Hematopoietic multipotent progenitor cell treated with erythropoietin and hydrocortisone succinate and interleukin-3 and kit ligand, for 6 days (in vitro differentiated cells): ENCODE data around the gene C20orf204.
"Not testable (repeated sequence)": the region's sequence is repeated elsewhere in the genome, so short reads cannot be mapped to it uniquely, and the experiment has no call there.

Source experiments
- DNase-seq: peaks from one replicate; pipeline ENCODE4 v3.0.0-alpha.2; 2015

C20orf204 gene

GRCh38 chr20:64035933-64036345 lies at the start of gene C20orf204:
C20orf204 (plus strand) TSS chr20:64036182; CDS start chr20:64036324, 142 bp downstream.
- no peak for DNase-seq

GRCh38 chr20:64000906-64001305 lies 35.1 kb upstream of the C20orf204 start:
- peak; percentile 9 for DNase-seq

GRCh38 chr20:64001607-64002011 lies 34.4 kb upstream of the C20orf204 start:
- DNase-seq, result no peak

- DNase-seq, result no peak
These were observed 31.8 kb upstream of the C20orf204 start for GRCh38 chr20:64003960-64004725.

- no peak for DNase-seq
These were observed 30.6 kb upstream of the C20orf204 start for GRCh38 chr20:64005394-64005793.

GRCh38 chr20:64006490-64006889 lies 29.5 kb upstream of the C20orf204 start:
- no peak for DNase-seq

- DNase-seq, result no peak
These were observed 29.1 kb upstream of the C20orf204 start for GRCh38 chr20:64006902-64007301.

GRCh38 chr20:64009811-64010387 lies 26.1 kb upstream of the C20orf204 start:
- DNase-seq, result no peak

- DNase-seq, result no peak
These were observed 25.2 kb upstream of the C20orf204 start for GRCh38 chr20:64010711-64011237.

GRCh38 chr20:64011366-64011779 lies 24.6 kb upstream of the C20orf204 start:
- no peak for DNase-seq

- not testable (repeated sequence) for DNase-seq
These were observed 23.4 kb upstream of the C20orf204 start for GRCh38 chr20:64012385-64013154.

GRCh38 chr20:64015635-64016034 lies 20.3 kb upstream of the C20orf204 start:
- DNase-seq, result no peak

- DNase-seq, result no peak
These were observed 14.6 kb upstream of the C20orf204 start for GRCh38 chr20:64021124-64021975.

- DNase-seq, result no peak
These were observed 13.2 kb upstream of the C20orf204 start for GRCh38 chr20:64022671-64023360.

- DNase-seq, result no peak
These were observed 12.4 kb upstream of the C20orf204 start for GRCh38 chr20:64023361-64024140.

GRCh38 chr20:64024141-64024990 lies 11.6 kb upstream of the C20orf204 start:
- no peak for DNase-seq

- DNase-seq, result no peak
These were observed 10.7 kb upstream of the C20orf204 start for GRCh38 chr20:64025101-64025825.

- no peak for DNase-seq
These were observed 10.1 kb upstream of the C20orf204 start for GRCh38 chr20:64025826-64026412.
